GM12892 (cell line): ENCODE measurements around the gene FSD1.

ENCODE experiments used
- POLR2A ChIP-seq: IDR thresholded peaks from 2 replicates; pipeline ENCODE4 v1.6.1; 2011; ENCODE audit warnings: low read depth, low read length, control low read depth
- POLR2AphosphoS5 ChIP-seq: IDR thresholded peaks from 2 replicates; pipeline ENCODE4 v1.6.1; 2011; ENCODE audit warnings: low read depth, low read length, control low read depth
- TAF1 ChIP-seq: IDR thresholded peaks from 2 replicates; pipeline ENCODE4 v1.6.1; 2011; ENCODE audit warnings: low read depth, mild to moderate bottlenecking, control low read depth, low read length, borderline replicate concordance

DNA sequence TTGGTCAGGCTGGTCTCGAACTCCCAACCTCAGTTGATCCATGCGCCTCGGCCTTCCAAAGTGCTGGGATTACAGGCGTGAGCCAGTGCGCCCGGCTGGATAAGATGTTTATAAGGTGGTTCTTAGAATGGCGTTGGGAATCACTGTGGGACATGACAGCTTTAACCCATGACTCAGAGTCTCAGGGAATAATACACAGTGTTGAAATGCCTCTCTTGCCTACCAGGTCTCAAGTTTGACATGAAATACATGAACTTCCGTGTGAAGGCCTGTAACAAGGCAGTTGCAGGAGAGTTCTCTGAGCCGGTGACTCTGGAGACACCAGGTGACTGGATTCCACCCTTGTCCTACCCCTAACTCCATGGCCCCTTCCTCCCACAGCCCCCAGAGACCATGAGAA, 12.6 kb downstream of the FSD1 start:
- TF ChIP-seq POLR2A: no peak
- no peak for TF ChIP-seq POLR2AphosphoS5
- no peak for TF ChIP-seq TAF1
